Endothelial cell of umbilical vein (primary cell): ENCODE measurements around the gene LRRK1. TPM values are rescaled to one million over a fixed set of nuclear protein-coding genes. Genes with fewer than 3 reads are reported as not detected.

Source experiments
- BruUV-seq: library from RNA; stranded (reverse); fragments of 400-500 nt; replicated peaks from 2 replicates; lab custom pipeline; 2021; lab: Mats Ljungman, UMichigan
- CTCF ChIA-PET: fragments of 300-600, 350-600 bp; sonication (Branson Sonifier 250); formaldehyde crosslinking; loops from one replicate; lab custom pipeline; 2021; ENCODE audit warnings: antibody characterized with exemption, inconsistent platforms; lab: Charles Lee
- POLR2A ChIA-PET: fragments of 300-600, 350-600 bp; sonication (Branson Sonifier 250); formaldehyde crosslinking; loops from one replicate; lab custom pipeline; 2021; ENCODE audit warnings: antibody characterized with exemption, inconsistent platforms; lab: Charles Lee
- DNase-seq: peaks from one replicate; pipeline ENCODE4 v3.0.0-alpha.2; 2011; ENCODE audit warnings: low read depth, low spot score
- FAIRE-seq: peaks from 2 replicates; lab custom pipeline; 2011; peaks lifted over from hg19 to GRCh38; lab: Jason Lieb, UNC
- H2AFZ ChIP-seq: 2 replicates; pipeline ENCODE4 v1.6.0; 2012; ENCODE audit warnings: low read depth, low read length, control low read depth, inconsistent platforms
- H3K27ac ChIP-seq: 2 replicates; pipeline ENCODE4 v1.5.1; 2011; ENCODE audit warnings: low read depth, mild to moderate bottlenecking, control low read depth, low read length, moderate library complexity; ENCODE audit not compliant: insufficient read depth
- H3K27me3 ChIP-seq, 2 experiments: 2 replicates each; pipeline versions ENCODE4 v1.6.0 to v1.6.1; 2011; ENCODE audit warnings: low read length in 2 of 2, mixed read lengths in 1 of 2; ENCODE audit not compliant: control insufficient read depth in 2 of 2, insufficient read depth in 2 of 2
- H3K36me3 ChIP-seq, 2 experiments: 2 replicates in 1 of 2; 3 replicates in 1 of 2; pipeline ENCODE4 v1.5.1; 2011; ENCODE audit warnings: low read length in 2 of 2, mild to moderate bottlenecking in 1 of 2, moderate library complexity in 1 of 2; ENCODE audit not compliant: control insufficient read depth in 2 of 2, insufficient read depth in 2 of 2; ENCODE audit errors: extremely low read depth in 1 of 2
- H3K4me1 ChIP-seq: 3 replicates; pipeline ENCODE4 v1.5.1; 2011; ENCODE audit warnings: mild to moderate bottlenecking, low read length; ENCODE audit not compliant: control insufficient read depth, insufficient read depth; ENCODE audit errors: extremely low read depth
- H3K4me2 ChIP-seq: 2 replicates; pipeline ENCODE4 v1.6.1; 2011; ENCODE audit warnings: low read length, control low read depth, mixed read lengths; ENCODE audit not compliant: insufficient read depth
- H3K4me3 ChIP-seq, 3 experiments: fragments of 200-600 bp in 1 of 3; sonication (generic), shearing (Covaris generic) in 1 of 3; replicated peaks in 1 of 3; 2 replicates each; pipeline ENCODE4 v1.5.1; 2011 to 2016; ENCODE audit warnings: control low read depth in 3 of 3, low read length in 3 of 3, mild to moderate bottlenecking in 2 of 3, inconsistent platforms in 1 of 3, low read depth in 1 of 3, moderate library complexity in 1 of 3; ENCODE audit not compliant: insufficient read depth in 1 of 3
- H3K79me2 ChIP-seq: 2 replicates; pipeline ENCODE4 v1.6.0; 2012; ENCODE audit warnings: low read length, inconsistent platforms; ENCODE audit not compliant: control insufficient read depth, insufficient read depth
- H3K9ac ChIP-seq: replicated peaks from 2 replicates; pipeline ENCODE3; 2011; ENCODE audit warnings: low read length, control low read depth; ENCODE audit not compliant: insufficient read depth; ENCODE audit errors: extremely low read depth
- H3K9me1 ChIP-seq: replicated peaks from 3 replicates; pipeline ENCODE4 v1.6.0; 2011; ENCODE audit warnings: mild to moderate bottlenecking, low read length; ENCODE audit not compliant: control insufficient read depth, insufficient read depth; ENCODE audit errors: extremely low read depth
- H3K9me3 ChIP-seq: replicated peaks from 2 replicates; pipeline ENCODE4 v1.5.1; 2012; ENCODE audit warnings: low read length, inconsistent platforms; ENCODE audit not compliant: control insufficient read depth, insufficient read depth
- H4K20me1 ChIP-seq: replicated peaks from 2 replicates; pipeline ENCODE3; 2011; ENCODE audit warnings: mild to moderate bottlenecking, low read length; ENCODE audit not compliant: control insufficient read depth, insufficient read depth; ENCODE audit errors: extremely low read depth
- EZH2 ChIP-seq: IDR thresholded peaks from 2 replicates; pipeline ENCODE4 v1.6.1; 2012; ENCODE audit warnings: borderline replicate concordance, low read depth, mild to moderate bottlenecking, moderate library complexity, low read length, inconsistent platforms; ENCODE audit not compliant: severe bottlenecking
- FOS ChIP-seq: IDR thresholded peaks from 2 replicates; pipeline ENCODE4 v1.6.1; 2011; ENCODE audit warnings: mild to moderate bottlenecking, low read length, moderate library complexity, borderline replicate concordance; ENCODE audit not compliant: insufficient read depth
- GATA2 ChIP-seq: IDR thresholded peaks from 2 replicates; pipeline ENCODE4 v1.7.0; 2011; ENCODE audit warnings: low read depth, mild to moderate bottlenecking, moderate library complexity, mixed read lengths, low read length; ENCODE audit not compliant: insufficient read length, insufficient read depth
- JUN ChIP-seq: IDR thresholded peaks from 2 replicates; pipeline ENCODE4 v1.6.1; 2011; ENCODE audit warnings: borderline replicate concordance, low read depth; ENCODE audit not compliant: insufficient read length, insufficient read depth
- MYC ChIP-seq: IDR thresholded peaks from one replicate; pipeline ENCODE4 v1.6.1; 2011; ENCODE audit warnings: mild to moderate bottlenecking, low read depth, low read length
- POLR2A ChIP-seq: IDR thresholded peaks from 2 replicates; pipeline ENCODE4 v1.6.1; 2012; ENCODE audit warnings: low read depth, mild to moderate bottlenecking, control low read depth, low read length
- POLR2AphosphoS5 ChIP-seq: IDR thresholded peaks from 2 replicates; pipeline ENCODE4 v1.6.1; 2012; ENCODE audit warnings: low read depth, mild to moderate bottlenecking, control low read depth, low read length, moderate library complexity; ENCODE audit not compliant: insufficient read depth
- dilution Hi-C: fragments of 300-500 bp; cut with MboI; formaldehyde crosslinking; loops from one replicate; pipeline ENCODE4 v1.15.0; 2019; ENCODE audit warnings: low sequenced_read_pairs; ENCODE audit not compliant: extremely low pct_ligation_motif_present
- intact Hi-C: fragments of 100-400 bp; cut with micrococcal nuclease; formaldehyde crosslinking; loops from one replicate; pipeline ENCODE4 v1.10.0; 2022
- polyA plus RNA-seq, 4 experiments: library from polyadenylated mRNA; depleted of rRNA in 3 of 4; stranded (reverse) in 3 of 4; unstranded in 1 of 4; fragments of >200 nt; gene quantifications; 2 replicates each; pipeline versions ENCODE4 v1.2.1 to v1.2.3, GENCODE V29; 2011 to 2012; ENCODE audit warnings: missing spikeins in 1 of 4
- total RNA-seq: library from RNA; stranded (reverse); gene quantifications from 2 replicates; pipeline ENCODE4 v1.2.3, GENCODE V29; 2021
- TF ChIP-seq, protein P1 (sequence below): IDR thresholded peaks from 2 replicates; pipeline ENCODE4 v1.6.1; 2011; ENCODE audit not compliant: insufficient read depth, insufficient read length
- TF ChIP-seq, protein P2 (sequence below), 2 donors: IDR thresholded peaks; 1 replicate in 1 of 2; 2 replicates in 1 of 2; pipeline ENCODE4 v1.5.1; 2011; ENCODE audit warnings: low read length in 2 of 2, mild to moderate bottlenecking in 2 of 2, moderate library complexity in 2 of 2, control low read depth in 1 of 2, inconsistent platforms in 1 of 2, low read depth in 1 of 2; ENCODE audit not compliant: insufficient read depth in 1 of 2; ENCODE audit errors: extremely low read depth in 1 of 2

Gene LRRK1
- total and polyA plus RNA-seq, 2 donors (not counting 3 experiments of a cell fraction or from before 2014, with no cell fraction given), result 11.0 to 22.1 TPM

DNA sequence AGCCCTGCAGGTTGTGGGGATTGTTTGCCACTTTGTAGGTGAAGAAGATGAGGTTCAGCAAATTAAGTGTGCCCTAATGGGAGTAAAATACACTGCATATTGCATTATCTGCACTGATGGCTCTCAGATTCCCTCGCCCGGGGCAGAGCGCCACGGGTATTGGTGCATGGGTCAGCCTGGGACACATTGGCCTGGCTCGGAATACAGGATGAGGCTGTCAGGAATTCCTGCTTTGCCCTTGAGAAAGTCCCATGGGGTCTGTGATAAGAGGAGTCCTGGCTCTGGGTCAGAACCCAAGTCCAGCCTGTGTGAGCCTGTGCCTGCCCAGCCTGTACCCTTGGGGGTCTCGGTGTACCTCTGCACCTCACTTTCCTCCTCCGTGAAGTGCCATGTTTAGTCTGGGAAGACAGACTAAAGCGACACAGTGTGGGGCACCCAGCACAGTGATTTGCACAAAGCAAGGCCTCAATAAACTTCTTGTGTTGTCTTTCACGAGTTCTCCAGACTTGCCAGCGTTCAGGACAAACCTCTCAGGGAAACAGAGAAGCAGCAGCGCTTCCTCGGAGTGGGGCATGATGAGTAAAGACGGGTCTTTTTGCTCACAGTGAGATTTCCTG is 107.6 kb downstream of the LRRK1 start:
- no peaks in the 10 kb centered on the region for H3K79me2 ChIP-seq
- H3K9me1 ChIP-seq, result no peaks in the 10 kb centered on the region
- H3K4me2 ChIP-seq, result no peak overlapping the region
- dilution Hi-C loops, result no loop called here
- intact Hi-C loops, result no loop called here
- ChIA-PET CTCF (no interaction called here), POLR2A (no interaction called here)
- no peak overlapping the region for H3K4me3 ChIP-seq
- H2AFZ ChIP-seq, result no peak overlapping the region
- H3K27ac ChIP-seq, result no peak overlapping the region
- no peak for DNase-seq
- no peaks in the 10 kb centered on the region for H3K27me3 ChIP-seq
- H3K9ac ChIP-seq, result no peak overlapping the region
- BruUV-seq, result no TSS peak
- H3K9me3 ChIP-seq, result no peaks in the 10 kb centered on the region
- H3K4me1 ChIP-seq, result no peaks in the 10 kb centered on the region
- peaks cover 0 to 15% of the 10 kb centered on the region in 2 experiments for H3K36me3 ChIP-seq
- TF ChIP-seq FOS (no peak), EZH2 (no peak), POLR2A (no peak), JUN (no peak), MYC (no peak), POLR2AphosphoS5 (no peak), GATA2 (no peak)
- TF ChIP-seq, protein P1, sequence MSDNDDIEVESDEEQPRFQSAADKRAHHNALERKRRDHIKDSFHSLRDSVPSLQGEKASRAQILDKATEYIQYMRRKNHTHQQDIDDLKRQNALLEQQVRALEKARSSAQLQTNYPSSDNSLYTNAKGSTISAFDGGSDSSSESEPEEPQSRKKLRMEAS, result no peak
- TF ChIP-seq, protein P2, sequence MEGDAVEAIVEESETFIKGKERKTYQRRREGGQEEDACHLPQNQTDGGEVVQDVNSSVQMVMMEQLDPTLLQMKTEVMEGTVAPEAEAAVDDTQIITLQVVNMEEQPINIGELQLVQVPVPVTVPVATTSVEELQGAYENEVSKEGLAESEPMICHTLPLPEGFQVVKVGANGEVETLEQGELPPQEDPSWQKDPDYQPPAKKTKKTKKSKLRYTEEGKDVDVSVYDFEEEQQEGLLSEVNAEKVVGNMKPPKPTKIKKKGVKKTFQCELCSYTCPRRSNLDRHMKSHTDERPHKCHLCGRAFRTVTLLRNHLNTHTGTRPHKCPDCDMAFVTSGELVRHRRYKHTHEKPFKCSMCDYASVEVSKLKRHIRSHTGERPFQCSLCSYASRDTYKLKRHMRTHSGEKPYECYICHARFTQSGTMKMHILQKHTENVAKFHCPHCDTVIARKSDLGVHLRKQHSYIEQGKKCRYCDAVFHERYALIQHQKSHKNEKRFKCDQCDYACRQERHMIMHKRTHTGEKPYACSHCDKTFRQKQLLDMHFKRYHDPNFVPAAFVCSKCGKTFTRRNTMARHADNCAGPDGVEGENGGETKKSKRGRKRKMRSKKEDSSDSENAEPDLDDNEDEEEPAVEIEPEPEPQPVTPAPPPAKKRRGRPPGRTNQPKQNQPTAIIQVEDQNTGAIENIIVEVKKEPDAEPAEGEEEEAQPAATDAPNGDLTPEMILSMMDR (IDR thresholded peaks at IDR 0.05; ENCODE audit: extremely low read depth in 1 of 2, insufficient read depth in 1 of 2, low read depth in 1 of 2, low read length in 2 of 2), result no peak
- H4K20me1 ChIP-seq, result no peaks in the 10 kb centered on the region
- FAIRE-seq, result no peak
